Kidney capillary endothelial cell (primary cell): ENCODE measurements around the gene LRP6.
"Not testable (repeated sequence)": the region's sequence is repeated elsewhere in the genome, so short reads cannot be mapped to it uniquely, and the experiment has no call there.

Source experiments
- DNase-seq: peaks from one replicate; pipeline ENCODE4 v3.0.0-alpha.2; 2018; ENCODE audit warnings: low spot score

LRP6 gene

DNA sequence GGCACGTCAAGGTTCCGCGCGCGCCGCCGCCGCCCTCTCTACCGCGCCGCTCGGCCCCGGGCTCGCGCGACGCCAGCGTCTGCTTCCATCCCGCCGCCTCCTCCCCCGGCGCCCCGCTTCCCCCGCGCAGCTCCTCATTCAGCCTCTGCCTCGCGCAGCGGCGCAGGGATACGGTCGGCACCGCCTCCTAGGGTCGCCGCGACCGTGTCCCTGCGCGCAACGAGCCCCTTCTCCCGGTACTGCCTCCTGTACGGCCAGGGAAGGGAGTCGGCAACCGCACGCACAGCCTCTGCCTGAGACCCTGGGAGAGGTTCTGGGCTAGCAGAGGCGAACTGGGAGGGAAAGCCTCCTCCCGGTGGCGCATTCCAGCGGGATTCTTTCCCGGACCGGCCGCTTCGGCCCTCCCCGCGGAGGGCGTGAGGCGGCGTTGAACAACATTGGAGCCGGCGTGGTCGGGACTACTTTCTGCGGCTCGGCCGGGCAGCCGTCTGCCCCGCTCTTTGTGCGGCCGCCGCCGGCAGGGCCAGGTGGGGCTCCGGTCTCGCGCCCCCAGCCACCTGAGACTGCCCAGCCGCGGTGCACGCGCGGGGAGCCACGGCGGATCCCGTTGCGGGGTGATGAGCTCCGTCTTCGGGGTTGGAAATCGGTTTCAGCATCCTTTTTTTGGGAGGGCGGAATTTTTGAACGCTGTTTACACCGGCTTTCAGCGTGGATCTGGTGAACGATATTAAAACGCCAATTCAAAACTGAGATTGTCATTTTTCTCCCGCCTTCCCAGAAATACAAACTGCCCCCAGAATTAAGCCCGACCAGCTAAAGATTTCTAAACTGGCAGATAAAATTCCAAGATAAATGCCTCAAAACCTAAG, at the start of gene LRP6:
Gene LRP6, minus strand, starts transcription at position 172 of the 869 bp plus-strand sequence. CDS start 309 bp downstream, outside the sequence.
- peak; percentile 88 for DNase-seq

- no peak for DNase-seq
Observed at GRCh38 chr12:12315838-12316237, 49.0 kb upstream of the LRP6 start.

DNA sequence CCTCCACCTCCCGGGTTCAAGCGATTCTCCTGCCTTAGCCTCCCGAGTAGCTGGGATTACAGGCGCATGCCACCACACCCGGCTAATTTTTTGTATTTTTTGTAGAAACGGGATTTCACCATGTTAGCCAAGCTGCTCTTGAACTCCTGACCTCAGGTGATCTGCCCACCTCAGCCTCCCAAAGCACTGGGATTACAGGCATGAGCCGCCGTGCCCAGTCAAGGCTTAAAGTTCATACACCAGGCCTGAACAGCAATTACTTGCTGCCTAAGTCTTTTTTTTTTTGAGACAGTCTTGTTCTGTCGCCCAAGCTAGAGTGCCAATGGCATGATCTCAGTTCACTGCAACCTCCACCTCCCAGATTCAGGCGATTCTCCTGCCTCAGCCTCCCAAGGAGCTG, 43.9 kb upstream of the LRP6 start:
- not testable (repeated sequence) for DNase-seq

- no peak for DNase-seq
Observed at GRCh38 chr12:12305568-12306300, 38.9 kb upstream of the LRP6 start.

DNA sequence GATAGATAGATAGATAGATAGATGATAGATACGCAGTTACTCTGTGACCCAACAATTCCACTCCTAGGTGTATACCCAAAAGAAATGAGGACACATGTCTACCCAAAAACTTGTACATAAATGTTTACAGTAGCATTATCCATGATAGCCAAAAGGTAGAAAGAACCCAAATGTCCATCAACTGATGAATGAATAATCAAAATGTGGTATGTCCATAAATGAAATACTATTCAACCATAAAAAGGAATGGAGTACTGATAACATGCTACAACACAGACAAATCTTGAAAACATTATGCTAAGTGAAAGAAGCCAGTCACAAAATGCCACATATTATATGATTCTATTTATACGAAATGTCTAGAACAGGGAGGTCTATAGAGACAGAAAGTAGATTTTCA, 36.1 kb upstream of the LRP6 start:
- no peak for DNase-seq

- DNase-seq, result no peak
Observed at GRCh38 chr12:12301122-12301521, 34.3 kb upstream of the LRP6 start.

- DNase-seq, result no peak
Observed at GRCh38 chr12:12297201-12297830, 30.5 kb upstream of the LRP6 start.

DNA sequence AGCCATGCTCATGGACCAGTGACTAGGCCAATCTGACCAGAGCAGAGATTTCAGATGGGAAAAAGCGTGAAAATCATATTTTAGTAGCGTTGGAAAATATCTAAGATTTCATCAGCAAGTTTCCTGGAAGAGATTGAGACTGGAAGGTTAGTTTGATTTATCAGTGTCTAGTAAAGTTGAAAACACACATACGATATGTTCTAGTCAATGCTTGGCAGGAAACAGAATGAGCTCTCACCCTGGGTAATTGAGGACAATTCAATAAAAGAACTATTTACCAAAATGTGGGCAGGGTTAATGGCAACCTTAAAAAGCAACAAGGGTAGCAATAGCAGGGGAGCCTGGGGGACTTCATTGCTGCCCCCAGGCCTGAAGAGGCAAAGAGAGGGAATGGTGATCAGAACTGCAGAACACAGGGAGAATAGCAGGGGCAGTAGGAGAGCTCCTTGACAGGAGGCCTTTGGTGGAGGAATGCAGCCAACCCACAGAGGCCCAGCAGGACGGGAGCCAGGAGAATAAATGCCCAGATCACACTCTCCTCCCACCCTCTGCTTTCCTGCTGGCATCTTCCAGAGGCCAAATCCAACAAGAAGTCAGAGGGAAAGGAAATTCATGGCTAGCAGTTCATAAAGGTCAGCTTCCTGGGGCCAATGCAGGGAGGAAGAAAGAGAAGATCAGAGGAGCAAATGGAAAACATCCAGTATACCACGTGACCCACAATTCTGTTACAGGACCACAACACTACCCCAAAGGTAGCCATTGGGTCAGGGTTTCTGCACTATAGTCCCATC, 27.6 kb upstream of the LRP6 start:
- no peak for DNase-seq

DNA sequence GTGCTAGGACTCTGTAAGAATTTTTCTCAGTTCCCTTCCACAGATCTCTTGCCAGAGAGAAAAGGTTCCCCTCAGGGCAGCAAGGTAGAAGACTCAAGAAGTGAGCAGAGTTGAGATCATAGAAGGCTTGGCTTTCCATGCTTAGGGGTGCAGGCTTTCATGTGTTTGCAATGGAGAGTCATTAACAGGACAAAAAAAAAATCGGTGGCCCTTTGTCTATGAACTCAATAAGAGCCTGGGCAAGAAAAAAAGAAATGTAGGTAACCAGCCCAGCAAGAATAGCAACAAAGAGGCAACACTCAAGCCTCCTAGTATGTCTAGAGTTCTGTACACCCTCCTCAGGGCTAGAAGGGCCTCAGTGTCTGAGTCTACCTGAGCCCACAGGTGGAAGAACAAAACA, 23.4 kb upstream of the LRP6 start:
- DNase-seq, result no peak

DNA sequence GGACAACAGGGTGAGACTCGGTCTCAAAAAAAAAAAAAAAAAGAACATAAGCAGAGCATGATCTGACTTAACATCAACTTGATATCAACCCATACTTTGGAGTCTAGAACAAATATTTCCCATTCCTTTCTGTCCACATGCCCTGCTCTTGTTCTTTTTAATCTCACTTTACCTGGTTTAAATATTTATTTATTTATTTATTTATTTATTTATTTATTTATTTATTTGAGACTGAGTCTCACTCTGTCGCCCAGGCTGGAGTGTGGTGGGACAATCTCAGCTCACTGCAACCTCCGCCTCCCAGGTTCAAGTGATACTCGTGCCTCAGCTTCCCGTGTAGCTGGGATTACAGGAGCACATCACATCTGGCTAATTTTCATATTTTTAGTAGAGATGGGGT, 19.6 kb upstream of the LRP6 start:
- no peak for DNase-seq

GRCh38 chr12:12282761-12283425, 16.0 kb upstream of the LRP6 start:
- DNase-seq, result no peak

DNA sequence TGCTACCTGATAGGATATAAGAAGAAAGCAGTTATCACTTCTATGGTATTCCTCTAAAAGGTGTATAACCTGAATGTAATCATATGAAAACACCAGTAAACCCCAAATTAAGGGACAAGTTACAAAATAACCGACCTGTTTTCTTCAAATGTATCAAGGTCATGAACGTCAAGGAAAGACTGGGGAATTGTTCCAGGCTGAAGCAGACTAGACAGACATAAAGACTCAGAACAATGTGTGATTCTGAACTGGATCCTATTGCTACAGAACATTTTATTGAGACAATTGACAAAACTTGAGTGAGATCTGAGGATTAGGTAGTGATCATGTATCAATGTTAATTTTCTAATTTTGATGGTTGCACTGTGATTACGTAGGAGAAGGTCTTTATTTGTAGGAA, 15.4 kb upstream of the LRP6 start:
- no peak for DNase-seq

- DNase-seq, result no peak
Observed at GRCh38 chr12:12281134-12281533, 14.3 kb upstream of the LRP6 start.

DNA sequence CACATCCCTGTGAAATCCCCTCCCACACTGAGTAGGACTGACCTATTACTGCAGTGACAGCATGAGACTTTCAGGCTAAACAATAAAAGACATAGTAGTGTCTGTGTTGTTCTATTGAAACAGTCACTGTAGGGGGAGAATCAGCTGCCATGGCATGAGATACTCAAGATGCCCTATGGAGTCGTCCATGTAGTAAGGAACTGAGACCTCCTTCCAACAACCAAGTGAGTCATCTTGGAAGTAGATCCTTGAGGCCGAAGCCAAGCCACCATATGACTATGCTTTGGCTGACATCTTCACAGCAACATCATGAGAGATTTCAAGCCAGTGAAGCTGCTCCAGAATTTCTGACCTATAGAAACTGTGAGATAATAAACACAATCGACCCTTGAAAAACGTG, 12.1 kb upstream of the LRP6 start:
- DNase-seq, result no peak

GRCh38 chr12:12275874-12276273, 9.0 kb upstream of the LRP6 start:
- DNase-seq, result no peak

- DNase-seq, result no peak
Observed at GRCh38 chr12:12273291-12273957, 6.6 kb upstream of the LRP6 start.

DNA sequence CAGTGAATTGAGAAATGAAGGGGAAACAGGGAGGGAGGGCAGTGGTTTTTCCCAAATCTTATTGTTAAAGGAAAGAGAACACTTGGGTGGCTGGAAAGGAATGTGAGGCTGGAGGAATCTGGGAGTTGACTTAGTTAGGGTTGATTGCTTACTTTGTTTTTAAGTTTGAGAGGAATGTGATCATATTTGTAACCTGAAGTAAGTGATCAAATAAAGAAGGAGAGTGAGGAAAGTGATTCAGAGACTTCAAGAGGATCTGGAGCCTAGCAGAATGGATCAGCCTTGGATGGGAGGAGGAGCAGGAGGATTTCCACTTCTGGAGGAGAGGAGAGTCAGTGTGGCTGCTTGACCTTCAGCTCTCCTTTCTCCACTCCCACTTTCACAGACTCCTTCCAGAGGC, 6.0 kb upstream of the LRP6 start:
- no peak for DNase-seq

GRCh38 chr12:12270226-12270625, 3.4 kb upstream of the LRP6 start:
- DNase-seq, result no peak

DNA sequence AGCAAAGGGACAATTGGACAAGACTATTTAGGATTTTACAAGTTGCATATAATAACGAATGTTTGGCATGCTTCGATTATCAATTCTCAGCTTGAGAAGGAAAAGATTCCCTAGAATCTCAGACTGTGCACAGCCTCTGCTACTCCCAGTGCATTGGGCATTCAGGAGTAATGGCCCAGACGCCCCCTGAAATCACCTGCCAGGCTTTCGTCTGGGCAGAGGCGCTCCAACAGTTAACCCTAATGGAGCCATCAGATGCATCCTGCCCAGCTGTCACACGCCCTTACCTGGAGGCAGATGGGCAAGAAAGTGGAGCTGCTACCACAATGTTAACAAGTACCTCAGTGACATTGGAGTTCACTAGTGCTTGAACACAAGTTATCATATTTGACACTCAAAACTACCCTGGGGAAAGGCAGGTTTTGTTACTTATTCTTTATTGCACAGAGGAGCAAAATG, 927 bp upstream of the LRP6 start:
- no peak for DNase-seq

GRCh38 chr12:12266389-12266872, 413 bp downstream of the LRP6 start:
- DNase-seq, result peak; percentile 12
